CD14-positive monocyte (primary cell): ENCODE data around the gene ST3GAL3. TPM values are rescaled to one million over a fixed set of nuclear protein-coding genes. Genes with fewer than 3 reads are reported as not detected.
A peak's percentile ranks its signal among the peaks of the same experiment; 100 is the strongest.

Source experiments
- DNase-seq, 3 donors: peaks; one replicate each; pipeline ENCODE4 v3.0.0-alpha.2; 2011 to 2022
- H2AFZ ChIP-seq: 2 replicates; pipeline ENCODE4 v1.6.0; 2012; ENCODE audit warnings: mild to moderate bottlenecking, low read depth, low read length, inconsistent platforms; ENCODE audit not compliant: insufficient read depth, poor library complexity, severe bottlenecking
- H3K27ac ChIP-seq, 2 donors: 1 replicate in 1 of 2; 2 replicates in 1 of 2; pipeline ENCODE4 v1.5.1; 2012 to 2013; ENCODE audit warnings: low read length in 2 of 2, control low read depth in 1 of 2, inconsistent platforms in 1 of 2, low read depth in 1 of 2, mild to moderate bottlenecking in 1 of 2
- H3K27me3 ChIP-seq, 2 donors: one replicate each; pipeline versions ENCODE4 v1.6.0 to v1.6.1; 2011 to 2013; ENCODE audit warnings: low read length in 2 of 2; ENCODE audit not compliant: control insufficient read depth in 2 of 2, insufficient read depth in 2 of 2
- H3K36me3 ChIP-seq, 2 donors: replicated peaks in 1 of 2; 1 replicate in 1 of 2; 2 replicates in 1 of 2; pipeline versions ENCODE4 v1.5.1 to v1.6.1; 2012 to 2013; ENCODE audit warnings: low read length in 2 of 2, control low read depth in 1 of 2, inconsistent platforms in 1 of 2, mild to moderate bottlenecking in 1 of 2; ENCODE audit not compliant: insufficient read depth in 2 of 2, control insufficient read depth in 1 of 2
- H3K4me1 ChIP-seq, 2 donors: 1 replicate in 1 of 2; 2 replicates in 1 of 2; pipeline versions ENCODE4 v1.5.1 to v1.6.1; 2012 to 2013; ENCODE audit warnings: low read length in 2 of 2, control low read depth in 1 of 2, inconsistent platforms in 1 of 2, mild to moderate bottlenecking in 1 of 2, moderate library complexity in 1 of 2; ENCODE audit not compliant: insufficient read depth in 2 of 2, control insufficient read depth in 1 of 2
- H3K4me2 ChIP-seq: replicated peaks from 2 replicates; pipeline ENCODE3; 2012; ENCODE audit warnings: low read length, moderate library complexity, mild to moderate bottlenecking; ENCODE audit not compliant: poor library complexity, severe bottlenecking; ENCODE audit errors: extremely low read depth
- H3K4me3 ChIP-seq, 3 experiments: fragments of 200-600 bp in 1 of 3; sonication (generic) in 1 of 3; replicated peaks in 1 of 3; 1 replicate in 2 of 3; 2 replicates in 1 of 3; pipeline ENCODE4 v1.5.1; 2011 to 2013; ENCODE audit warnings: low read length in 3 of 3, mild to moderate bottlenecking in 3 of 3, control low read depth in 2 of 3, low read depth in 2 of 3, inconsistent platforms in 1 of 3, moderate library complexity in 1 of 3
- H3K79me2 ChIP-seq: 2 replicates; pipeline ENCODE4 v1.6.0; 2012; ENCODE audit warnings: mild to moderate bottlenecking, control low read depth, inconsistent platforms, low read length, moderate library complexity; ENCODE audit not compliant: insufficient read depth
- H3K9ac ChIP-seq: 2 replicates; pipeline ENCODE4 v1.6.0; 2017; ENCODE audit warnings: low read length, mild to moderate bottlenecking; ENCODE audit not compliant: insufficient read depth, poor library complexity, severe bottlenecking
- H3K9me3 ChIP-seq, 2 donors: replicated peaks in 1 of 2; 1 replicate in 1 of 2; 2 replicates in 1 of 2; pipeline versions ENCODE4 v1.5.1 to v1.6.1; 2012 to 2013; ENCODE audit warnings: low read length in 2 of 2, control low read depth in 1 of 2; ENCODE audit not compliant: control insufficient read depth in 1 of 2, insufficient read depth in 1 of 2
- H4K20me1 ChIP-seq: 2 replicates; pipeline ENCODE4 v1.6.0; 2012; ENCODE audit warnings: mild to moderate bottlenecking, low read length, control low read depth, moderate library complexity; ENCODE audit not compliant: insufficient read depth
- H3K27ac Mint-ChIP-seq, 7 donors: one replicate each; pipeline ENCODE4 v1.8.0; 2020; ENCODE audit warnings: mild to moderate bottlenecking in 7 of 7, mixed read lengths in 7 of 7, moderate library complexity in 6 of 7, inconsistent platforms in 2 of 7
- H3K27me3 Mint-ChIP-seq, 3 donors: one replicate each; pipeline ENCODE4 v1.8.0; 2021 to 2022; ENCODE audit warnings: low read depth in 3 of 3, mild to moderate bottlenecking in 3 of 3, mixed read lengths in 3 of 3, moderate library complexity in 3 of 3, inconsistent platforms in 1 of 3
- H3K36me3 Mint-ChIP-seq, 2 donors: one replicate each; pipeline ENCODE4 v1.8.0; 2020; ENCODE audit warnings: mixed read lengths in 2 of 2, inconsistent platforms in 1 of 2, mild to moderate bottlenecking in 1 of 2
- H3K4me1 Mint-ChIP-seq: one replicate; pipeline ENCODE4 v1.8.0; 2020; ENCODE audit warnings: mild to moderate bottlenecking, mixed read lengths
- H3K4me3 Mint-ChIP-seq, 2 donors: one replicate each; pipeline ENCODE4 v1.8.0; 2020; ENCODE audit warnings: mild to moderate bottlenecking in 2 of 2, mixed read lengths in 2 of 2, moderate library complexity in 1 of 2
- H3K9me3 Mint-ChIP-seq, 7 donors: one replicate each; pipeline ENCODE4 v1.8.0; 2020 to 2022; ENCODE audit warnings: mixed read lengths in 7 of 7, mild to moderate bottlenecking in 6 of 7, moderate library complexity in 6 of 7, inconsistent platforms in 2 of 7
- WGBS: methylation state at CpG from one replicate; pipeline ENCODE4 v1.1.5; 2013; ENCODE audit warnings: missing lambda C conversion rate; ENCODE audit not compliant: insufficient coverage; 5-methylcytosine and 5-hydroxymethylcytosine counted together
- intact Hi-C, 2 donors: fragments of 100-400 bp; cut with micrococcal nuclease; formaldehyde crosslinking; loops; one replicate each; pipeline versions ENCODE4 v1.15.0 to v1.15.1; 2023
- polyA plus RNA-seq, 3 donors: library from polyadenylated mRNA; depleted of rRNA in 1 of 3; unstranded in 2 of 3; stranded (reverse) in 1 of 3; fragments of 300-500 nt in 2 of 3; fragments of >200 nt in 1 of 3; fragmentation: Illumina TruSeq in 2 of 3; gene quantifications; 1 replicate in 2 of 3; 2 replicates in 1 of 3; pipeline ENCODE4 v1.2.3, GENCODE V29; 2012 to 2021
- TF ChIP-seq, protein P1 (sequence below): fragments of 200-600 bp; IDR thresholded peaks from one replicate; pipeline ENCODE4 v1.8.0; 2022; ENCODE audit warnings: antibody characterized with exemption, mild to moderate bottlenecking

Gene ST3GAL3
- polyA plus RNA-seq, 3 donors, result 1.6 to 4.5 (median 2.1) TPM

DNA sequence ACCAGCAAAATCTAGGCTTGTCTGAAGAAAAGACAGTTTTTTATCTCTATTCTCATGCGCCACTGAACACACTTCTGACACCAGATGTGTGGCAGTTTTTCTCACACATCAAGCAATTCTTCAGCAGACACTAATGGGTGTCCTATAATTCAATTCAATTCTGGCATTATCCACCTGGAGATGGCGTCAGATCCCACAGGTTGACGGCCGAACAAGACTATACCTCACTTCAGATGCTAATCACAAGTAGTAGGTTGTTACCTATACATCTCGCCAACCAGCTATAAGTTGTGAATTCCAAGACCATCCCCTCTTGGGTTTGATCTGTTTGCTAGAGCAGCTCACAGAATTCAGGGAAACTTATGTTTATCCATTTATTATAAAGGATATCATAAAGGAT lies 136.3 kb downstream of the ST3GAL3 start:
- Histone ChIP-seq H3K9ac (no peak overlapping the region), H3K27ac (no peak overlapping the region), H3K4me1 (peaks cover 18 to 26% of the 10 kb centered on the region in 2 donors), H3K79me2 (peaks cover 3% of the 10 kb centered on the region), H3K4me2 (no peak overlapping the region), H3K36me3 (no peaks in the 10 kb centered on the region), H2AFZ (no peak overlapping the region), H3K9me3 (peaks cover 0 to 5% of the 10 kb centered on the region in 2 donors), H3K27me3 (no peaks in the 10 kb centered on the region), H4K20me1 (no peaks in the 10 kb centered on the region), H3K4me3 (no peak overlapping the region)
- peaks cover 5 to 15% (median 9%) of the 10 kb centered on the region in 7 donors for H3K9me3 Mint-ChIP-seq
- H3K27me3 Mint-ChIP-seq, result peaks cover 0 to 3% (median 3%) of the 10 kb centered on the region in 3 donors
- H3K4me3 Mint-ChIP-seq, result no peak overlapping the region
- H3K36me3 Mint-ChIP-seq, result peaks cover 23 to 31% of the 10 kb centered on the region in 2 donors
- peaks cover 39% of the 10 kb centered on the region for H3K4me1 Mint-ChIP-seq
- TF ChIP-seq, protein P1, sequence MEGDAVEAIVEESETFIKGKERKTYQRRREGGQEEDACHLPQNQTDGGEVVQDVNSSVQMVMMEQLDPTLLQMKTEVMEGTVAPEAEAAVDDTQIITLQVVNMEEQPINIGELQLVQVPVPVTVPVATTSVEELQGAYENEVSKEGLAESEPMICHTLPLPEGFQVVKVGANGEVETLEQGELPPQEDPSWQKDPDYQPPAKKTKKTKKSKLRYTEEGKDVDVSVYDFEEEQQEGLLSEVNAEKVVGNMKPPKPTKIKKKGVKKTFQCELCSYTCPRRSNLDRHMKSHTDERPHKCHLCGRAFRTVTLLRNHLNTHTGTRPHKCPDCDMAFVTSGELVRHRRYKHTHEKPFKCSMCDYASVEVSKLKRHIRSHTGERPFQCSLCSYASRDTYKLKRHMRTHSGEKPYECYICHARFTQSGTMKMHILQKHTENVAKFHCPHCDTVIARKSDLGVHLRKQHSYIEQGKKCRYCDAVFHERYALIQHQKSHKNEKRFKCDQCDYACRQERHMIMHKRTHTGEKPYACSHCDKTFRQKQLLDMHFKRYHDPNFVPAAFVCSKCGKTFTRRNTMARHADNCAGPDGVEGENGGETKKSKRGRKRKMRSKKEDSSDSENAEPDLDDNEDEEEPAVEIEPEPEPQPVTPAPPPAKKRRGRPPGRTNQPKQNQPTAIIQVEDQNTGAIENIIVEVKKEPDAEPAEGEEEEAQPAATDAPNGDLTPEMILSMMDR, result no peak
- 100% methylated on average over 1 of the region's 5 CpGs for WGBS
- no peak for DNase-seq
- intact Hi-C loops, result no loop called here
- H3K27ac Mint-ChIP-seq, result no peak overlapping the region

DNA sequence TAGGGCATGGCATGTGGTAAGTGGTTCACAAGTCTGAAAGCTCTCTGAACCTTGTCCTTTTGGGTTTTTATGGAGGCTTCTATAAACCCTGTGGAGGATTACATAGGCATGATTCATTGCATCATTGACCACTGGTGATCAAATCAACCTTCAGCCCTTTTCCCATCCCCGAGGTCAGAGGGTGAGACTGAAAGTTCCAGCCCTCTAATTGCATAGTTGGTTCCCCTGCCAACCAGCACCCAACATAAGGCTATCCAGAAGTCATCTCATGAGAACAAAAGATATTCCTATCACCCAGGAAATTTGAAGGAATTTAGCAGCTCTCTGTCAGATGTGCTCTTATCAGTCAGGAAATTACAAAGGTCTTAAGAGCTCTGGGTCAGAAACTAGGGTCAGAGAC lies 136.8 kb downstream of the ST3GAL3 start:
- Histone ChIP-seq H3K4me1 (peaks cover 17 to 25% of the 10 kb centered on the region in 2 donors), H3K4me2 (no peak overlapping the region), H3K79me2 (peaks cover 6% of the 10 kb centered on the region), H4K20me1 (no peaks in the 10 kb centered on the region), H3K4me3 (no peak overlapping the region), H3K27ac (no peak overlapping the region), H3K27me3 (no peaks in the 10 kb centered on the region), H3K9ac (no peak overlapping the region), H3K36me3 (no peaks in the 10 kb centered on the region), H2AFZ (no peak overlapping the region), H3K9me3 (peaks cover 0 to 5% of the 10 kb centered on the region in 2 donors)
- Mint-ChIP-seq H3K4me1 (peaks cover 40% of the 10 kb centered on the region), H3K9me3 (peaks cover 5 to 15% (median 9%) of the 10 kb centered on the region in 7 donors), H3K4me3 (no peak overlapping the region), H3K27me3 (peaks cover 0 to 3% (median 3%) of the 10 kb centered on the region in 3 donors), H3K36me3 (peaks cover 23 to 31% of the 10 kb centered on the region in 2 donors), H3K27ac (peak overlapping the region in 1 of 7 donors; percentile 46)
- WGBS, result 60% methylated on average over 1 of the region's 1 CpG
- TF ChIP-seq, protein P1, result no peak
- intact Hi-C loops, result no loop called here
- DNase-seq, result no peak
